ENCODE data around the gene TRIP11. TPM values are rescaled to one million over a fixed set of nuclear protein-coding genes. Genes with fewer than 3 reads are reported as not detected.

TRIP11 gene
- total RNA-seq, 1 donor from 2014 or later: 31.0 TPM

- ATAC-seq: no peak
Observed at GRCh38 chr14:91953170-91953985, 86.5 kb downstream of the TRIP11 start.

GRCh38 chr14:91947475-91948184, 92.2 kb downstream of the TRIP11 start, which contains the start of gene FBLN5:
TSS of gene FBLN5 (minus strand) at chr14:91947694. CDS start at chr14:91947229, 465 bp downstream.
- peak; percentile 67 for ATAC-seq

GRCh38 chr14:91946622-91947474, 93.0 kb downstream of the TRIP11 start:
- peak; percentile 24 for ATAC-seq

- no peak for ATAC-seq
Observed at GRCh38 chr14:91945751-91946621, 93.9 kb downstream of the TRIP11 start.

GRCh38 chr14:91942946-91943345, 96.9 kb downstream of the TRIP11 start:
- no peak for ATAC-seq

DNA sequence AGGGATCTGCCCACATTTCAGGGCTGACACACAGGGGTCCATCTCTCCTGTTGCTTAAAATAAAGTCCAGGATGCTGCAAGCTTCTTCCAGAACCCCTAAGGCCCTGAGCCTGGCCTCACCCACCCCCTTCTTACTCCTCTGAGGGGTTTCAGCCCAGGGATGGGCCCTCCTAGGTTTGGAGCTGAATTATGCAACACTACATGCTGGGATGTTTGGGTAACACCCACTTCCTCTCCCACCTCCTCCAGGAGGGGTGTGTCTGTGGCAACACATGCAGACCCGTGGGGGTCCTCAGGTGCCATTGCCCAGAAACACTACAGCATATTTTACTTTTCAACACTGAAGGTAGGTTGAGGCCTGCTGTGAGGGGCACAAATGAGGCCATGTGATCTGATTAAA, 97.7 kb downstream of the TRIP11 start:
- ATAC-seq: no peak

DNA sequence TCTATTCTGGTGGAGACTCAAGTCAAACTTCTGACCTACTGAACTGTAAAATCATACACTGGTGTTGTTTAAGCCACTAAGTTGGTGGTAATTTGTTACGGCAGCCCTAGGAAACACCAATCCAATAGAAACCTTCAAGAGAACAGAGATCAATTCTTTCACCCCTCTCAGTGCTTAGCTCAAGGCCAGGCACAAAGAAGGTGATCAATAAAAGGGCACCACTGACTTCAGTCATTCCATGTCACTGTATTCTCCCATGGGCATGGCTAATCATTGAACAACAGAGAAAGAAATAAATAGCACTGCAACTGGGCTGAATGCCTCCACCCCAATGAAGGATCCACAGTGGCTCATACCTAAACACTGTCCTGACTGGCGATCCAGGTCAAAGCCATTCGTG, 99.7 kb downstream of the TRIP11 start:
- no peak for ATAC-seq

DNA sequence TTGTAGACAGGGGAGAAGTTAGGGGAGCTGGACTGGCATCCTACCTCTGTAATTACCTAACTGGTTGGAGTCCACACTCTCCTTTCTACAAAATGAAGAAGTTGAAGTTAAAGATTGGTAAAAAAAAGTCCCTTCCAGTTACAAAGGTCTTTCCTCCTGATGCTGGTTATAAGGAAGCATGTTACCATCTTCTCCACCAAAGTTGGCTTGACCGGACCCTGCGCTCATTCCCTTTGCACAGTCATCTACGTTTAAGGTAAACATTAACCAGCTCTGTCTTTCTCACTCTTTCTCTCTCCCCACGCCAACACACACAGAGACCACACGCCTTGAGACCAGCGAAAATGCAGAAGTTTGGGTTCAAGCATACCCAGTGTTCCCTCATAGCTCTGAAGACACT, 104.3 kb downstream of the TRIP11 start:
- ATAC-seq: no peak

DNA sequence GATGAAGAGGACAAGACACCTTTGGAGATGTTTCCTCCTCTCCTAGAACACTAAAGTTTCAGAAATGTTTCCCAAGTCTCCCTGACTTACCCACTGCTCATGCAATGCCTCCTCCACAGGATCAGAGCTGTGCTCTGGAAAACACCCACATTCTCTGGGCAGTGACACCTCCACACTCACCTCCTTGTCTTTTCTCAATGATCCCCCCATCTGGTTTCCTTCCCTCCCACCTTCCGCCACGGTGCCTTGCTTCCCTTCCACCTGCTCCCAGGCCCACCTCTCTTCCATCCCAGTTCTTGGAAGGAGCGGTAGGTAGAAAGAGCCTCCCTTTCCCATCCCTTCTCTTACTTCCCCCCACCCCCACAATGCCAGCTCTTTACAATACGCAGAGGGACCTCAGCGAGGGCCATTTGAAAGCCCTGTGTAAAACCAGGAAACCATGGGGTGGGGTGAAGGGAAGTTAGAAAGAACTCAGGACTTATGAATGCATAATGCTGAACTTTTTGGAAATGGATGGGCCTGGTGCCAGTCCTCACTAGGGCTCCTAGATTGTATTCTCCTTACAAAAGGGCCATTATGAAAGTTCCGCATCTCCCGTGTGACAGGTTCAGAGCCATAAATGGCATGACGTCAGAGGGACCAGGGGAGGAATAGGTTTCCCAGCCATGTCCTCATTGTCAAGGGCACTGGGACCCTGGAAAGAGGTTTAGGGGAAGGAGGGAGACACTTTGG, 105.1 kb downstream of the TRIP11 start:
- ATAC-seq: no peak

GRCh38 chr14:91931478-91932088, 108.3 kb downstream of the TRIP11 start:
- ATAC-seq: no peak

- ATAC-seq: no peak
Observed at GRCh38 chr14:91929700-91930099, 110.2 kb downstream of the TRIP11 start.

DNA sequence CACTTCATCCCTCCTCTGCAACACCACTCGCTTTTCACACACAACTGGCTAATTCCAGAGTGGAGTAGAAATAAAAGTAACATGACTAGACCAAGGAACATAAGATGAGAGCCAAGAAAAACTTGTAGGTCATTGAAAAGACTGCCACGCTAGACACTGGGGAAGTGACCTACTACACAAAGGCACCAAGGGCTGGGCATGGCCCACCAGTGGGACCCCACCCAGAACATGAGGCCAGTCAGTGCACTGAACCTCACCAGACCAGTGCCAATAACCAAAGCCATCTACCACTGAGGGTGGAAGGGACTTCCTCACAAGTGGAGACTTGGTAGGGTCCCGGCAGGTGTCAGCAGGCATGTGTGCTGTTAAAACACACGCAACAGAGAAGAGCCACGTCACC, 112.1 kb downstream of the TRIP11 start:
- ATAC-seq: no peak

DNA sequence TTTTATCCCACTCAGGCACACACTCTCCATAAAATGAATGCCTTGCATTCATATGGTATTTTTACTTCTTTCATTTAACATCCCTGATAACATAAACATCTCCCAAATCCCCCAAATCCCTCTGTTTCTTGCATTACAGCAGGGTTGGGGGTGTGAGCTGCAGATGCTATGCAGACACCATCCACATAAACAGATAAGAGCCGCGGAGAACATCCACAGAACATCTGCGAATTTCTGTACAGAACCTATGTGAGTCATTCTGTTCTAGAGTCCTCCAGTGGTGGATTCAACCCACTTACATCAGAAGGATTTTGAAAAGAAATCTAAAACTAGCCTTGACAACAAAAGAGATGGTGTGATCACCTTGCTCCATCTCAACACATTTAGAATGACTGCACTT, 112.7 kb downstream of the TRIP11 start:
- no peak for ATAC-seq

GRCh38 chr14:91926131-91926890, 113.5 kb downstream of the TRIP11 start:
- peak; percentile 26 for ATAC-seq

DNA sequence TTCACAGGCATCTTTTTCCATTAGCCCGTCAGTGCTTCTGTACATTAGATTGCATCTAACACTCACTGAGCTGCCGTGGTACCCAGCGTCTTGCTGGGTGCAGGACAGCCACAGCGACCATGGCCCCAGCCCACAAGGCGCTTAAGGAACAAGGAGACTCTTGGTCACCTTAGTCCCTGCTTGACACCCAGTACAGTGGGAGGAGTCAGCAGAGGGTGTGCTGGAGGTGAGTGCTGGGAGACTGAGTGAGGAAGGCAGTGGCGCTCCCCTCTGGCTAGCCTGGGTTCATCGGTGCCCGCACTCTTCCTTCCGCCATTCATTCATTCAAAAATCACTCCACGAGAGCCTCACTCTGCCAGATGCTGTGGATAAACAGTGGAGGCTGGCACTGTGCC, 114.1 kb downstream of the TRIP11 start:
- no peak for ATAC-seq

DNA sequence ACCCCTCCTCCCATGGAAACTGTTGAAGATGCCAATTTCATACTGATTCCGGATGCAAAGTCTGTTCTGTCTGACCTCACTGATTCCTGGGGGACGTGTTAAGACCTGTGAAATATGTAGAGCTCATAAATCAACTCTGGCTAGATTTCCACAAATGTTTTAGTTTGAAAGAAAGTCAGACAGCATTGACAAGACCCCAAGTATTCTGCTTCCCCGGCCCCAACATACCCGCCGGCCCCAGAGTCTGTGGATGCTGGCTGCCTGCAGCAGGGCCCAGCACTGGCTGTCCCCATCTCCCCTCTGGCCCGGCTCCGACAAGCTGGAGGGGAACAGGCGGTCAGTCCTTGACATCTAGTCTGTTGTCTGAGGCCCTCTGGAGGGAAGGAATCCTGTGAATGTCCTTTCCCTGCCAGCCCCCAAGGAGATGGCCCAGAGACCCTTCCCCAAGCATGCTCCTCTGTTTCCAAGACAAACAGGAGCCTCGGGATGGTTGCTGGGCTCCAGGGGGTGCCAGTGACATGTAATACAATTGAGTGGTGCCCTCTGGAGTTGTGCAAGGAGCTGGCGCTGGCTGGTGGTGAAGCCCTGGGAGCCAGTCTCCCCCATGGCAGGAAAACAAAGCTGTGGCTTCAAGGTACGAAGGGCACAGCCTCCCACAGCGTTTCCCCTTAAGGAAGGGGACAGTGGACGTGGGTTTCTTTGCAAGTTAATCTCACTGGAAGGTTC, 114.7 kb downstream of the TRIP11 start:
- no peak for ATAC-seq

DNA sequence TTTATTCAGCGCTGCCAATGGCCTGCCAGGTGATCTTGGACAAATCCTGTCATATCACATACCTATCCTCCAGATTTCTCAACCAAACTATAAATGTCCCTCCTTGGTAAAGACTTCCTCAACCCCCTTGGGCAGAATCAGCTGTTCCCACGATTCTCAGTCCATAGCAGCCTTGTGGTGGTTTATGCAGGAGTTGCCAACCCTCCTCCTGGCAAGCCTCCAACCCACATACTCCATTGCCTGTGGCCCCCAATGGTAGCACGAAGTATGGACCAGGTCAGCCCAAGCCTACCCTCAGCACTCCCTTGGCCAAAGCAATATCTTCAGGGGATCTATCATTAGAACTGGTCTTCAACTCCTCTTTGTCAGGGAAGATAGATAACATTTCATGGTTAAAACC, 119.3 kb downstream of the TRIP11 start:
- ATAC-seq: no peak

- ATAC-seq: no peak
Observed at GRCh38 chr14:91919814-91920213, 120.0 kb downstream of the TRIP11 start.

DNA sequence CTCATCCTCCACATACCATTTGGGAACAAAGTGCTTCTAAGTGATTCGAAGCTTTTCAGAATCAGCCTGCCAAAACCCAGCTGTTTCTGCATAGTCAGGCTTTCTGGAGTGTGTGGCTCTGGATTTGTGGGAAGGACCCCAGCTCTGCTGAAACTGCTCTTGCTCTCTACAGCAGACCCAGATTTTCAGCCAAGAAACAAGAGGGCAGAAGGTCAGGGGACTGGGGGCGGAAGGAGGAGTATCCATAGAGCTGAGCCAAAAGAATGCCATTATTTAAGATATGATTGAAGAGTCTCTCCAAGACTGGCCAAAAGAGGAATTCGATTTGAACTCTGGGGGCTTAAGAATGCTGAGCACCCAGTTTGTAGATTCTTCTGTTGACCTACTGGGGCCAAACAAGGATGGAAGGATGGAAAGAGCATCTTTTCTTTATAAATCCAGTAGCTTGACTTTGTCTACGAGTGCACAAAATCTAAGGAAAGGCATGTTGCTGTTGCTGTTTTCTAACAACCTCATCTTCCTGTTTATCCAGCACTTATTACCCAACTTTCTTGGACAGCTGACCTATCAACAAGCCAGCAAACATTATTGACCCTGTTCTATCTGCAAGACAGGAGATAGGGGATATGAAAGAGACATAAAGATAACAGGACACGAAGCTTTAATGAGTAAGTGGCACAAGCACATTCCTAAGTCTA, 121.5 kb downstream of the TRIP11 start:
- no peak for ATAC-seq
